ENCODE data around the gene SC5D. TPM values are rescaled to one million over a fixed set of nuclear protein-coding genes. Genes with fewer than 3 reads are reported as not detected.

Gene SC5D
- total RNA-seq, 1 donor from 2014 or later, result 20.7 TPM

GRCh38 chr11:121348220-121348875, 55.8 kb downstream of the SC5D start:
- ATAC-seq (no peak), DNase-seq (no peak)
- intact Hi-C loops (cut with micrococcal nuclease), result no loop called here

GRCh38 chr11:121349790-121350189, 57.2 kb downstream of the SC5D start:
- ATAC-seq (no peak), DNase-seq (no peak)
- intact Hi-C loops (cut with micrococcal nuclease), result no loop called here

- DNase-seq (no peak), ATAC-seq (no peak)
- intact Hi-C loops (cut with micrococcal nuclease), result no loop called here
Observed at GRCh38 chr11:121350314-121351082, 57.9 kb downstream of the SC5D start.

- ATAC-seq (peak; percentile 20), DNase-seq (no peak)
- intact Hi-C loops (cut with micrococcal nuclease), result no loop called here
Observed at GRCh38 chr11:121351083-121351630, 58.6 kb downstream of the SC5D start.

GRCh38 chr11:121352251-121352891, 59.8 kb downstream of the SC5D start:
- intact Hi-C loops (cut with micrococcal nuclease), result no loop called here
- DNase-seq (no peak), ATAC-seq (peak; percentile 67)

- ATAC-seq, result no peak
- intact Hi-C loops (cut with micrococcal nuclease), result no loop called here
Observed at GRCh38 chr11:121354192-121354591, 61.6 kb downstream of the SC5D start.

GRCh38 chr11:121356357-121356756, 63.8 kb downstream of the SC5D start:
- DNase-seq (no peak), ATAC-seq (peak; percentile 9)
- intact Hi-C loops (cut with micrococcal nuclease), result no loop called here

More at GRCh38 chr11:121354192-121354591, 61.6 kb downstream of the SC5D start:
- DNase-seq, result no peak

Other genes with a start within 250 kb of the SC5D start
- gene TECTA, start 191.5 kb upstream of the SC5D start, total RNA-seq, result 0.72 TPM
- gene SORL1, start 159.5 kb downstream of the SC5D start, total RNA-seq, result 11.9 TPM

All from left ventricle myocardium superior (tissue), 1 donor.